Caki2 (cell line): ENCODE data around the gene FAM107B. TPM values are rescaled to one million over a fixed set of nuclear protein-coding genes. Genes with fewer than 3 reads are reported as not detected.
"Not testable (repeated sequence)": the region's sequence is repeated elsewhere in the genome, so short reads cannot be mapped to it uniquely, and the experiment has no call there.

ENCODE experiments used
- DNase-seq: peaks from one replicate; pipeline ENCODE4 v3.0.0-alpha.2; 2015; ENCODE audit warnings: low read depth
- in situ Hi-C: cut with HindIII; loops from 2 replicates; pipeline ENCODE4 v1.10.0; 2016; ENCODE audit warnings: low sequenced_read_pairs, low pct_unique_long_range_greater_than_20kb, mixed read lengths
- total RNA-seq: library from RNA; depleted of rRNA; stranded (reverse); fragments of >200 nt; shearing (Covaris generic); gene quantifications from 2 replicates; pipeline ENCODE4 v1.2.3, GENCODE V29; 2014; ENCODE audit warnings: low replicate concordance

FAM107B gene
- total RNA-seq, 1 experiment from 2014 or later: 125 TPM

GRCh38 chr10:14705548-14706230, 69.0 kb downstream of the FAM107B start:
- no peak for DNase-seq
- in situ Hi-C loops: no loop called here

DNA sequence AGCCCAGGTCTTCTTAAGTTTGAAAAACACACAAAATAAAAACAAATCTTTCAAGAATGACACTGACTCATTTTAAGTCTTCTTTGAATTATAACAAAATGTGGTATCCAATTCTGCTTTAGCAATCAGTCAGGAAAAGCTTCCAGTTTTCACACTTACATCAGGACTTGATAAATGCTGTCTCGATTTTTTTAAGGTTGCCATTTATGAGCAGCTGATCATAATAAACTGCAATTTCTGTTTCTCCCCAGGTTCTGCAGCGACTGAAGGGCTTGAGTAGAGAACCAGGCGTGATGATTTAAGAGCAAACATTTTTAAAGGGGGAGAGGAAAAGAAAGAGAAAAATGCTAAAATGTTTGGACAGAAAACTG, 71.1 kb downstream of the FAM107B start:
- no peak for DNase-seq
- in situ Hi-C loops: no loop called here

GRCh38 chr10:14701466-14701865, 73.2 kb downstream of the FAM107B start:
- in situ Hi-C loops: no loop called here
- no peak for DNase-seq

DNA sequence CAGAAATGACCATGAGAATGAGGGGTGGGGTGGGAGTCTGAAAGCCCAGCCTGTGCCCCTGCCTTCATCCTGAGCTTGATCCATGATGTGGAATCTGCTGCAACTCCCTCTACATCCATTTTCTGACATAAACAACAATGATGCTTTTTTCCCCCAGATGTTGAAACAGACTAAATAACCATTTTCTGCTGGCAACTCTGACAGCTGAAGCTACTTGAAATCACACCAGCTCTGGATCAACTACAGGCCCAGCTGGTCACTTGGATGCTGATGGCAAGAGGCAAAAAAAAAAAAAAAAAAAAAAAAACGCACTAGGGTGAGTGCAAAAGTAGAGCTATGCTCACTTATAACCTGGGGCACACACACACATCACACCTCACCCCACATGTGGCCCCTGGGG, 74.2 kb downstream of the FAM107B start:
- DNase-seq: no peak
- in situ Hi-C loops: no loop called here

- DNase-seq: no peak
- in situ Hi-C loops: no loop called here
Observed at GRCh38 chr10:14699482-14699881, 75.2 kb downstream of the FAM107B start.

GRCh38 chr10:14698829-14699170, 75.9 kb downstream of the FAM107B start:
- no peak for DNase-seq
- in situ Hi-C loops: no loop called here

- DNase-seq: peak; percentile 6
- in situ Hi-C loops: no loop called here
Observed at GRCh38 chr10:14698111-14698828, 76.4 kb downstream of the FAM107B start.

DNA sequence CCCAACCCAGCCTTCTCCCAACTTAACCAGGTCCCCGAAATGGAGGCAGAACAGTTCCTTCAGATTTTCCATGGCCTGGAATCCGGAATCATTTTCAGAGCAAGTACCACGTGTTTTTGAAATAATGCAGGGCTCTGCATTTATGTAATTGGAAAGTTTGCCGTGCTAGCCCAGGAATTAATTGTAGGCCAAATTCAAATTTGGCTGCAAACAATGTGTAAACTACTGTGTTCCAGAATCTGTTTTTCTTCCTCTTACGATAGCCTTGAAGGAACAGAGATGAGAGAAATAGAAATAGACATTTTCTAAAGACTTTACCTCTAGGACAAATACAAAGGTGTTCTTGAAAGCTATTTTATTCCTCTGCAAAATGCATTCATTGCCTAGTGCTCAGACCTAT, 77.4 kb downstream of the FAM107B start:
- no peak for DNase-seq
- in situ Hi-C loops: no loop called here

GRCh38 chr10:14696821-14697220, 77.9 kb downstream of the FAM107B start:
- DNase-seq: no peak
- in situ Hi-C loops: no loop called here

- DNase-seq: no peak
- in situ Hi-C loops: no loop called here
Observed at GRCh38 chr10:14695847-14696480, 78.7 kb downstream of the FAM107B start.

DNA sequence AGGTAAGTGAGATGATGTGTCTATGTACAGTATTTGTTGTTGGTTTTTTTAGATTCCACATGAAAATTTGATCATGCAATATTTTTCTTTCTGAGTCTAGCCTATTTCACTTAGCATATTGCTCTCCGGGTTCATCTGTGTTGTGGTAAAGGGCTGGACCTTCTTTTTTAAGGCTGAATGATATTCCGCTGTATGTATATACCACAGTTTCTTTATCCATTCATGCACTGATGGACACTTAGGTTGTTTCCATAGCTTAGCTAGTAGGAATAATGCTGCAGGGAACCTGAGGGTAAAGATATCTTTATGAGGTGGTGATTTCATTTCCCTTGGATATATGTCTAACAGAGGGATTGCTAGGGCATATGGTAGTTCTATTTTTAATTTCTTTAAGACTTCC, 80.8 kb downstream of the FAM107B start:
- in situ Hi-C loops: no loop called here
- DNase-seq: no peak

GRCh38 chr10:14692344-14693076, 82.2 kb downstream of the FAM107B start:
- DNase-seq: no peak
- in situ Hi-C loops: no loop called here

DNA sequence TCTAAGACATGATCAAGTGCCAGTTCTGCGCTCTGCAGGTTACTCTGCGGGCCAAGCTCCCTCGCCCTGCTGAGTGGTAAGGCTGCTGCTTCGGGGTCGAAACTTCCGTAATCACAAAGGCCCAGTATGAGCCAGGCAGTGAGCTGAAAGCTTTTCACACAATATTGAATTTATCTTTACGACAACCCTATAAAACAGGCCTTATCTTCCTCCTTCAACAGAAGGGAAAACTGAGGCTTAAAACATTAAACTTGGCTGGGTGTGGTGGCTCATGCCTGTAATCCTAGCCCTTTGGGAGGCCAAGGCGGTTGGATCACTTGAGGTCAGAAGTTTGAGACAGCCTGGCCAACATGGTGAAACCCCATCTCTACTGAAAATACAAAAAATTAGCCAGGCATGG, 83.3 kb downstream of the FAM107B start:
- in situ Hi-C loops: no loop called here

DNA sequence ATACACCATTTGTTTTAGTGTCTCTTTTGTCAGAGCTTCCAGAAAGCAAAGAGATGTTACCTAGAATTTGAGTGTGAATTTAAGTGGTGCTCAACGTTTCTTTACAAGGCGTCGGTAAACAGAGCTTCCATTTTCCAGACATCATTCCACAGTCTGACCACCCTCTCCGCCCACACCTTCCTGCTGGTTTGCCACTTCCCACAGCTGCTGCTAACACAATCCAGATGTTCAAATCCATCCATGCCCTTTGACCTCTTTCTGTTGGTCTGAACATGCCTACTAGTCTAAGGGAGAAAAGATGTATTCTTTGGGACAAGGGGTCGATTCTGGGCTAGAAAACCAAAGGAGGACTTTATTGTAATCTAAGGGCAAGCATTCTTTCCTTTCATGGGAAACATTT, 86.1 kb downstream of the FAM107B start:
- DNase-seq: no peak

More for the DNA sequence above, 83.3 kb downstream of the FAM107B start:
- DNase-seq: no peak

DNA sequence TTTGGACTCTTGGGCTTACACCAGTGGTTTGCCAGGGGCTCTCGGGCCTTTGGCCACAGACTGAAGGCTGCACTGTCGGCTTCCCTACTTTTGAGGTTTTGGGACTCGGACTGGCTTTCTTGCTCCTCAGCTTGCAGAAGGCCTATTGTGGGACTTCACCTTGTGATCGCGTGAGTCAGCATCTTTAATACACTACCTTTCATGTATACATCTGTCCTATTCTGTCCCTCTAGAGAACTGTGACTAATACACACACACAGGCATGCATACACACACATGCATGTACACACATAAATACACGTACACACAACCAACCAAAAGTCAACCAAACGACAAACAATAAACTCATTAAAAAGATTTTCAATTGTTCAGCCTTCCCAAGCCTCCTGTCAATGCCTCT, 86.5 kb downstream of the FAM107B start:
- in situ Hi-C loops, DNase-seq: not testable (repeated sequence)

More for the DNA sequence above, 86.1 kb downstream of the FAM107B start:
- in situ Hi-C loops: no loop called here

- in situ Hi-C loops: no loop called here
- DNase-seq: no peak
Observed at GRCh38 chr10:14687340-14687739, 87.4 kb downstream of the FAM107B start.

GRCh38 chr10:14686356-14686755, 88.3 kb downstream of the FAM107B start:
- no peak for DNase-seq
- in situ Hi-C loops: no loop called here

DNA sequence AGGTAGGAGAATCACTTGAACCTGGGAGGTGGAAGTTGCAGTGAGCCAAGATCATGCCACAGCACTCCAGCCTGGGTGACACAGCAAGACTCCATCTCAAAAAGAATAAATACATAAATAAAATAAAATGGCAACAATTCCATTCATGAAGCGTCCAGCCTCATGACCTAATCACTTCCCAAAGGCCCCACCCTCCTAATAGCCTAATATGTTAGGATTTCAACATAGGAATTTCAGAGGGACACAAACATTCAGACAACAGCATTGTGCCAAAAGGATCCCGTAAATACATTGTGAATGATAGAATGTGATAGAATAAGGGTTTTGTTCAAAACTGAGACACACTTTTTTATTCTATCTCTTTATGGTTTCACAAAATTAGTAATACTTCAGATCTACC, 90.3 kb downstream of the FAM107B start:
- DNase-seq: no peak
- in situ Hi-C loops: no loop called here

DNA sequence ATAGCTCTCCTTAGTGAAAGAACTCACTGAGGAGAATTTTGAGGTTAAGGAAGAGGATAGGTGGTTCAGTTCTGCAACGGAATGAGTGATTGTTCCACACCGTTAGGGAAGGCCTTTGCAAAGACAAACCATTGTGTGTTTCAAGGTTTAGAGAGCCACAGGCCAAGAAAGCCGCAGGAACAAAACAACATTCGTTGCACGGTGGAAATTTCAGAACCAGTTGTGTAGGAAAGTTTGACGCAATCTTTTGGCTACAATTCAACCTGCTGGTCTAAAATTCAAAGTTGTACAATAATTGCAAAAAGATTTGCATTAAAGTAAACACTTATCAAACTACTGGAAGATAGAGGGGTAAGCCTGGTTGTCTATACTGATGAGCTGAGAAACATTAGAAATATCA, 91.4 kb downstream of the FAM107B start:
- no peak for DNase-seq

More for the DNA sequence above, 91.4 kb downstream of the FAM107B start:
- in situ Hi-C loops: no loop called here
